ENCODE results near the gene BRD3. TPM values are rescaled to one million over a fixed set of nuclear protein-coding genes. Genes with fewer than 3 reads are reported as not detected.
A peak's percentile ranks its signal among the peaks of the same experiment; 100 is the strongest.

BRD3 gene
- total RNA-seq, 1 experiment from 2014 or later = 108 TPM

GRCh38 chr9:133992780-133993634, 74.8 kb downstream of the BRD3 start (continued):
- TF ChIP-seq KAT7 (CRISPR knock-in tag; IDR thresholded peaks at IDR 0.05; ENCODE audit: borderline replicate concordance) (no peak; the same call in 1 of the 2 replicates), FOXK1 (CRISPR knock-in tag; IDR thresholded peaks at IDR 0.05) (no peak), NFATC4 (CRISPR knock-in tag; IDR thresholded peaks at IDR 0.05) (no peak), NR1H2 (CRISPR knock-in tag; IDR thresholded peaks at IDR 0.05) (no peak), ZNF416 (CRISPR knock-in tag; IDR thresholded peaks at IDR 0.05) (no peak), JUN (CRISPR knock-in tag; IDR thresholded peaks at IDR 0.05) (no peak), FOXP4 (CRISPR knock-in tag; IDR thresholded peaks at IDR 0.05) (no peak), ERG (CRISPR knock-in tag; IDR thresholded peaks at IDR 0.05) (no peak), MAX (CRISPR knock-in tag; IDR thresholded peaks at IDR 0.05) (0 out of 2 replicates have a peak, but pooled peaks have one; percentile 55), EMX1 (CRISPR knock-in tag; IDR thresholded peaks at IDR 0.05) (no peak), ZNF263 (CRISPR knock-in tag; IDR thresholded peaks at IDR 0.05; ENCODE audit: low read depth) (no peak), ZBTB43 (CRISPR knock-in tag; IDR thresholded peaks at IDR 0.05) (no peak), ATF6 (CRISPR knock-in tag; IDR thresholded peaks at IDR 0.05) (no peak), TP53 (CRISPR knock-in tag; IDR thresholded peaks at IDR 0.05) (no peak), AFF4 (CRISPR knock-in tag; IDR thresholded peaks at IDR 0.05; ENCODE audit: borderline replicate concordance) (no peak), IRF2 (CRISPR knock-in tag; IDR thresholded peaks at IDR 0.05; ENCODE audit: borderline replicate concordance, low read depth) (no peak), GABPB1 (CRISPR knock-in tag; IDR thresholded peaks at IDR 0.05) (peak; percentile 33; the same call in 1 of the 2 replicates), IRF1 (CRISPR knock-in tag; IDR thresholded peaks at IDR 0.05) (no peak), NFYB (CRISPR knock-in tag; conservative IDR thresholded peaks at IDR 0.05; ENCODE audit: low read depth) (no peak), NFE2L1 (CRISPR knock-in tag; IDR thresholded peaks at IDR 0.05) (no peak), USF2 (CRISPR knock-in tag; IDR thresholded peaks at IDR 0.05) (no peak), OVOL2 (CRISPR knock-in tag; IDR thresholded peaks at IDR 0.05; ENCODE audit: borderline replicate concordance) (no peak), SMAD4 (CRISPR knock-in tag; IDR thresholded peaks at IDR 0.05) (no peak), ATF3 (CRISPR knock-in tag; conservative IDR thresholded peaks at IDR 0.05) (no peak), HMGA2 (CRISPR knock-in tag; IDR thresholded peaks at IDR 0.05) (no peak), PRRX2 (CRISPR knock-in tag; IDR thresholded peaks at IDR 0.05) (no peak)
